ENCODE results near the gene SLC2A11. TPM values are rescaled to one million over a fixed set of nuclear protein-coding genes. Genes with fewer than 3 reads are reported as not detected.

Gene SLC2A11
- total RNA-seq, 1 donor from 2014 or later: 32.1 TPM

GRCh38 chr22:23895599-23896144 lies 38.0 kb downstream of the SLC2A11 start:
- peaks cover 2% of the 10 kb centered on the region for H3K9me3 Mint-ChIP-seq
- TF ChIP-seq CTCF (conservative IDR thresholded peaks at IDR 0.05): peak; percentile 14
- peak overlapping the region; percentile 96 for H3K27ac Mint-ChIP-seq
- H3K4me1 Mint-ChIP-seq (ENCODE audit: unreplicated experiment): peaks cover 6% of the 10 kb centered on the region
- H3K4me3 Mint-ChIP-seq: peak overlapping the region; percentile 95
- no peak for DNase-seq (ENCODE audit: extremely low spot score, unreplicated experiment)
- H3K36me3 Mint-ChIP-seq: peaks cover 18% of the 10 kb centered on the region
- no peaks in the 10 kb centered on the region for H3K27me3 Mint-ChIP-seq

- DNase-seq (ENCODE audit: extremely low spot score, unreplicated experiment): no peak
- no peaks in the 10 kb centered on the region for H3K27me3 Mint-ChIP-seq
- peaks cover 23% of the 10 kb centered on the region for H3K36me3 Mint-ChIP-seq
- no peak overlapping the region for H3K27ac Mint-ChIP-seq
- peaks cover 6% of the 10 kb centered on the region for H3K4me1 Mint-ChIP-seq (ENCODE audit: unreplicated experiment)
- H3K4me3 Mint-ChIP-seq: peak overlapping the region; percentile 95
- H3K9me3 Mint-ChIP-seq: peaks cover 5% of the 10 kb centered on the region
- TF ChIP-seq CTCF (conservative IDR thresholded peaks at IDR 0.05): no peak
These were observed 38.5 kb downstream of the SLC2A11 start for GRCh38 chr22:23896166-23896522.

GRCh38 chr22:23896523-23897186 lies 39.0 kb downstream of the SLC2A11 start:
- H3K36me3 Mint-ChIP-seq: peaks cover 24% of the 10 kb centered on the region
- TF ChIP-seq CTCF (conservative IDR thresholded peaks at IDR 0.05): no peak
- no peak overlapping the region for H3K27ac Mint-ChIP-seq

DNA sequence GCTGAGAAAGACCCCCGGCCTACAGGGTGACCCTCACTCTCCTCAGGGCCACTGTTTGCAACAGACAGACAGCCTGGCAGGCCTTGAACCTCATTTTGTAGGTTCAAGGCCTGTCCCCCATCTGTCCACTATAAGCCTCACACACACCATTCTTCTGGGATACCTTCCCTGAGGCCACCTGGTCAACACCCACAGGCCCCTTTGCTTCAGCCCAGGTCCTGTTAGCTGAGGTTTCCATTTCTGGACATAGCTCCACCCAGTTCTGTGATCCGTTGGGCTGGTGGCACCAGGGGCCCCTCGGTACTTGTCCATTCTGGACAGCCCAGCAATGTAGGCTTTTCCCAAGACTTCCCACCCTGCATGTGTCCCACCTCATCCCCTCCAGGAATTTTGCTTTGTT lies 39.6 kb downstream of the SLC2A11 start:
- Mint-ChIP-seq H3K9me3 (peaks cover 5% of the 10 kb centered on the region), H3K4me1 (ENCODE audit: unreplicated experiment) (peaks cover 6% of the 10 kb centered on the region), H3K4me3 (peak overlapping the region; percentile 68), H3K27me3 (no peaks in the 10 kb centered on the region), H3K27ac (no peak overlapping the region), H3K36me3 (peaks cover 24% of the 10 kb centered on the region)
- DNase-seq (ENCODE audit: extremely low spot score, unreplicated experiment): no peak
- TF ChIP-seq CTCF (conservative IDR thresholded peaks at IDR 0.05): no peak

More at GRCh38 chr22:23896523-23897186, 39.0 kb downstream of the SLC2A11 start:
- Mint-ChIP-seq H3K4me1 (ENCODE audit: unreplicated experiment) (peaks cover 6% of the 10 kb centered on the region), H3K27me3 (no peaks in the 10 kb centered on the region), H3K9me3 (peaks cover 5% of the 10 kb centered on the region), H3K4me3 (peak overlapping the region; percentile 68)
- DNase-seq (ENCODE audit: extremely low spot score, unreplicated experiment): no peak

- Mint-ChIP-seq H3K27me3 (no peaks in the 10 kb centered on the region), H3K36me3 (peaks cover 24% of the 10 kb centered on the region), H3K9me3 (peaks cover 5% of the 10 kb centered on the region), H3K27ac (no peak overlapping the region), H3K4me3 (no peak overlapping the region), H3K4me1 (ENCODE audit: unreplicated experiment) (peaks cover 6% of the 10 kb centered on the region)
- DNase-seq (ENCODE audit: extremely low spot score, unreplicated experiment): no peak
- TF ChIP-seq CTCF (conservative IDR thresholded peaks at IDR 0.05): no peak
These were observed 40.6 kb downstream of the SLC2A11 start for GRCh38 chr22:23898006-23898974.
